Activated naive CD8-positive, alpha-beta T cell treated with anti-CD3 and anti-CD28 coated beads for 36 hours (primary cell): ENCODE data around the gene MAP4K1. TPM values are rescaled to one million over a fixed set of nuclear protein-coding genes. Genes with fewer than 3 reads are reported as not detected.
"Not testable (repeated sequence)": the region's sequence is repeated elsewhere in the genome, so short reads cannot be mapped to it uniquely, and the experiment has no call there.

Experiments
- DNase-seq: peaks from one replicate; pipeline ENCODE4 v3.0.0; 2021
- H3K27ac Mint-ChIP-seq: one replicate; pipeline ENCODE4 v1.8.0; 2022; ENCODE audit warnings: mild to moderate bottlenecking, moderate library complexity, mixed read lengths
- H3K27me3 Mint-ChIP-seq: one replicate; pipeline ENCODE4 v1.8.0; 2022; ENCODE audit warnings: mild to moderate bottlenecking, mixed read lengths
- H3K36me3 Mint-ChIP-seq: one replicate; pipeline ENCODE4 v1.8.0; 2021; ENCODE audit warnings: mild to moderate bottlenecking, mixed read lengths
- H3K4me1 Mint-ChIP-seq: one replicate; pipeline ENCODE4 v1.8.0; 2021; ENCODE audit warnings: mixed read lengths
- H3K4me3 Mint-ChIP-seq: one replicate; pipeline ENCODE4 v1.8.0; 2022; ENCODE audit warnings: mild to moderate bottlenecking, moderate library complexity, mixed read lengths
- H3K9me3 Mint-ChIP-seq: one replicate; pipeline ENCODE4 v1.8.0; 2022; ENCODE audit warnings: mixed read lengths
- total RNA-seq, 2 experiments: library from RNA; stranded (reverse); gene quantifications; one replicate each; pipeline ENCODE4 v1.2.3, GENCODE V29; 2021

The MAP4K1 gene
- total RNA-seq, 2 experiments from 2014 or later: 169 TPM

DNA sequence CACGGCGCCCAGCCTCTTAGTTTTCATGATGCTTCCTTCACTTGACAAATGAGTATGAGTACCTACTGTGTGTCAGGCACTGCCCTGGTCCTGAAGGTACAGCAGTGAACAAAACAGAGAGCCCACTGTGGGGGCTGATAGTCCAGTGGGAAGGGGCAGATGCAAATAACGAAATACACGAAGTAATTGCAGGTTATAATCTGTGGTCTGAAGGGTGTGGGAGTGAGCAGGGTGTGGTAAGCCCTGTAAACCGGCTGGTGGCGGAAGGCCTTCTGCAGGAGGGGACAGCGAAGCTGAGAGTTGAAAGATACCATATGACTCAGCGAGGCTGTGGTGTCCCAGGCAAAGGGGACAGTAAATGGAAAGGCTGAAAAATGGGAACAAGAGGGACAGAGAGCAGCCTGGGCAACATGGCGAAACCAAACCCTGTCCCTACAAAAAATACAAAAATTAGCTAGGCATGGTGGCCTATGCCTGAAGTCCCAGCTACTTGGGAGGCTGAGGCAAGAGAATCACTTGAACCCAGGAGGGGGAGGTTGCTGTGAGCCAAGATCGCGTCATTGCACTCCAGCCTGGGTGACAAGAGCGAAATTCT is 60.5 kb downstream of the MAP4K1 start:
- DNase-seq: no peak
- Mint-ChIP-seq H3K27me3 (peaks cover 17% of the 10 kb centered on the region), H3K4me3 (no peak overlapping the region), H3K27ac (no peak overlapping the region), H3K4me1 (peaks cover 11% of the 10 kb centered on the region), H3K9me3 (no peaks in the 10 kb centered on the region), H3K36me3 (no peaks in the 10 kb centered on the region)

DNA sequence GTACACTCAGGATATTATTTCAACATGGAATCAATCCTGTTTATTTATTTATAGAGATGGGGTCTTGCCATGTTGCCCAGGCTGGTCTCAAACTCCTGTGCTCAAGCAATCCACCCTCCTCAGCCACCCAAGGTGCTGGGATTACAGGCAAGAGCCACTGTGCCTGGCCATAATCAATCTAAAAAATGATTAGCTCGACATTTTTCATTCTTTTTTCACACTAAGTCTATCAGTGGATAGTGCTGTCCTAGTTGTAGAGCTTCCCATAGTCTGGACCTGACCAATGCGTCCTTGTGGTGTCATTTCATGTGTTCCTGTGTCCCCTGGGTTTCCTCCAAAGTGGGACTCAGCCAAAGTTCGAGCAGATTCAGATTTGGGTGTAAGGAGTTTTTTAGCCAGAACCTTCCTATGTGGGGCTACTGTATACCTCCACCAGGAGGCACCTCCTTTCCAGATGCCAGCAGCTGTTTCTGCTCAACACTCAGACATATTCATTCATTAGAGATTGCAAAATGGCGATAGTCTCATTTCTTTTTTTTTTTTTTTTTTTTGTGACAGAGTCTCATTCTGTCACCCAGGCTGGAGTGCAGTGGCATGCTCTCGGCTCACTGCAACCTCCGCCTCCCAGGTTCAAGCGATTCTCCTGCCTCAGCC is 61.1 kb downstream of the MAP4K1 start:
- no peaks in the 10 kb centered on the region for H3K36me3 Mint-ChIP-seq
- peaks cover 12% of the 10 kb centered on the region for H3K4me1 Mint-ChIP-seq
- no peak for DNase-seq
- H3K27me3 Mint-ChIP-seq: peaks cover 17% of the 10 kb centered on the region
- H3K4me3 Mint-ChIP-seq: no peak overlapping the region
- H3K27ac Mint-ChIP-seq: no peak overlapping the region
- H3K9me3 Mint-ChIP-seq: no peaks in the 10 kb centered on the region

DNA sequence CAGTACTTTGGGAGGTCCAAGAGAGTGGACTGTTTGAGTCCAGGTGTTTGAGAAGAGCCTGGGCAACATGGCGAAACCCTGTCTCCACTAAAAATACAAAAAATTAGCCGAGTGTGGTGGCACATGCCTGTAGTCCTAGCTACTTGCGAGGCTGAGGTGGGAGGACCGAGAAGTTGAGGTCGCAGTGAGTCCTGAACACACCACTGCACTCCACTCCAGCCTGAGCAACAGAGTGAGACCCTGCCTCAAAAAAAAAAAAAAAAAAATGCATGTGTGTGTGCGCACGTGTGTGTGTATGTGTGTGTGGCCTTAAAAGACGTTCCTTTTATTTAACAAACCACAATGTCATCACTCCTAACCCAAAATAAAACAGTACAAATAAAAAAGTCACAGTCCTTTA is 62.6 kb downstream of the MAP4K1 start:
- no peaks in the 10 kb centered on the region for H3K9me3 Mint-ChIP-seq
- H3K36me3 Mint-ChIP-seq: no peaks in the 10 kb centered on the region
- H3K27me3 Mint-ChIP-seq: peaks cover 17% of the 10 kb centered on the region
- no peak for DNase-seq
- H3K4me1 Mint-ChIP-seq: peaks cover 17% of the 10 kb centered on the region
- H3K4me3 Mint-ChIP-seq: no peak overlapping the region
- H3K27ac Mint-ChIP-seq: no peak overlapping the region

DNA sequence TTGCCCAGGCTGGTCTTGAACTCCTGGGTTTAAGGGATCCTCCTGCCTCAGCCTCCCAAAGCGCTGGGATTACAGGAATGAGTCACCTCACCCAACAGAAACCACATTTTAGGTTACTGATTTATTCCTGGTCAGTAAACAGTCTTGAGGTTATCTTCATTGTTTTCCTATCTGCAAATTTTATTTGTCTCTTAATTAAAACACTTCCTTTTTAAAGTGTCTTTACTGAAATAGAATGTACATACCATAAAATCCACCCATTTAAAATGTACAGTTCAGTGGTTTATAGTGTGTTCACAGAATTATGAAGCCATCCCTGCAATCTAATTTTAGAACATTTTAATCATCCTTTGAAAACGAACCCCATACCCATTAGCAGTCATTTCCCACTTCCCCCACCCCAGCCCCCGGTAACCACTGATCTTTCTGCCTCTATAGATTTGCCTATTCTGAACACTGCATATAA is 63.0 kb downstream of the MAP4K1 start:
- no peaks in the 10 kb centered on the region for H3K9me3 Mint-ChIP-seq
- H3K27me3 Mint-ChIP-seq: peaks cover 17% of the 10 kb centered on the region
- H3K4me3 Mint-ChIP-seq: no peak overlapping the region
- H3K4me1 Mint-ChIP-seq: peaks cover 17% of the 10 kb centered on the region
- no peak for DNase-seq
- H3K36me3 Mint-ChIP-seq: no peaks in the 10 kb centered on the region
- H3K27ac Mint-ChIP-seq: no peak overlapping the region

DNA sequence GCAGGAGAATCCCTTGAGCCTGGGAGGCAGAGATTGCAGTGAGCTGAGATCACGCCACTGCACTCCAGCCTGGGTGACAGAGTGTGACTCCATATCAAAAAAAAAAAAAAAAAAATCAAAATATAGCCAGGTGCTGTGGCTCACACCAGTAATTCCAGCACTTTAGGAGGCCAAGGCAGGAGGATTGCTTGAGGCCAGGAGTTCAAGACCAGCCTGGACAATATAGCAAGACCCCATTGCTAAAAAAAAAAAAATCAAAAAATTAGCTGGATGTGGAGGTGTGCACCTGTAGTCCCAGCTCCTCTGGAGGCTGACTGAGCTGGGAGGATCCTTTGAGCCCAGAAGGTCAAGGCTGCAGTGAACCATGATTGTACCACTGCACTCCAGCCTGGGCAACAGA is 64.5 kb downstream of the MAP4K1 start:
- not testable (repeated sequence) for H3K27ac Mint-ChIP-seq, H3K9me3 Mint-ChIP-seq, H3K4me3 Mint-ChIP-seq, H3K36me3 Mint-ChIP-seq, DNase-seq
- H3K27me3 Mint-ChIP-seq: peaks cover 15% of the 10 kb centered on the region
- H3K4me1 Mint-ChIP-seq: peaks cover 17% of the 10 kb centered on the region

DNA sequence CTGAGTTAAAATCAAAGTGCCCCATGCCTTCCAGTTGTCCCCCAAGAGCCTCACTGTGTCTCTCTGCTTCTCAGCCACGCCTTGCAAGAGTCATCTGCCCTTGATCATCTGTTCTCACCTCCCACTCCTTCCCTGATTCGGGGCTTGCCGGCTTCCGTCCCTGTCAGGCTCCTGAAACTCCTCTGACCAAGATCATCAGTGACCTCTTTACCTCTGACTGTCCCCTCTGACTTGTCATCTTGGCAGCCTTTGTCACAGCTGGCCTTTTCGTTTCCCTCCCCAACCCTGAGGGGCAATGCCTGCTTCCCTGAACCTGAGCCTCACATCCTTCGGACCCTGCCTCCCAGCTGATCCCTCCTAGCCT is 66.3 kb downstream of the MAP4K1 start:
- DNase-seq: peak; percentile 61
- H3K9me3 Mint-ChIP-seq: no peaks in the 10 kb centered on the region
- H3K27ac Mint-ChIP-seq: no peak overlapping the region

DNA sequence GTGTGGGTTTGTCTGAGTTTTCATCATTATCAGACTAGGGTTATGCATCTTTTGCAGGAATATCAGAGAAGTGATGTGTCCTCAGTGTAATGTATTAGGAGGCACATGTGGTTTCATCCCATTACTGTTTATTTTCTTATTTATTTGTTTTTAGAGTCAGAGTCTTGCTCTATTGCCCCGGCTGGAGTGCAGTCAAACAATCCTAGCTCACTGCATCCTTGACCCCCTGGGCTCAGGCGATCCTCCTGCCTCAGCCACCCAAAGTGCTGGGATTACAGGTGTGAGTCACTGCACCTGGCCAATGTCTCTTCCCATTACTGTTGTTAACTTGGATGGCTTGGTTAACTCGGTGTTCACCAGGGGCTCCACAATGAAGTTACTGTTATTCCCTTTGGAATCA is 67.4 kb downstream of the MAP4K1 start:
- peaks cover 13% of the 10 kb centered on the region for H3K4me1 Mint-ChIP-seq
- no peak for DNase-seq
- no peaks in the 10 kb centered on the region for H3K9me3 Mint-ChIP-seq
- no peaks in the 10 kb centered on the region for H3K36me3 Mint-ChIP-seq
- H3K4me3 Mint-ChIP-seq: no peak overlapping the region
- H3K27me3 Mint-ChIP-seq: peaks cover 10% of the 10 kb centered on the region
- H3K27ac Mint-ChIP-seq: no peak overlapping the region

More for the DNA sequence above, 66.3 kb downstream of the MAP4K1 start:
- Mint-ChIP-seq H3K27me3 (peaks cover 14% of the 10 kb centered on the region), H3K4me1 (peaks cover 13% of the 10 kb centered on the region), H3K36me3 (no peaks in the 10 kb centered on the region), H3K4me3 (no peak overlapping the region)

DNA sequence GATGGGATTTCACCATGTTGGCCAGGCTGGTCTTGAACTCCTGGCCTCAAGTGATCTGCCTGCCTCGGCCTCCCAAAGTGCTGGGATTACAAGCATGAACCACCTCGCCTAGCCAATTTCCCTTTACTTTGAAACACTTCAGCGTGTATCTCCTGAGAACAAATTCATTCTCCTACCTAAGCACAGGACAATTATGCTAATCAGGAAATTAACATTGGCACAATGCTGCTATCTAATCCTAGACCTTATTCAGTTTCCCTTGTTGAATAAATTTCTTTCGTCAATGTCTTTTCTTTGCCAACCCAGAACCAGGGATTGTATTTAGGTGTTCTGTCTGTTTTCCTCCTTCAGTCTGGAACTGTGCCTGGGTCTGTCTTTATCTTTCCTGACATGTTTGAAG is 67.8 kb downstream of the MAP4K1 start:
- Mint-ChIP-seq H3K9me3 (no peaks in the 10 kb centered on the region), H3K4me3 (no peak overlapping the region), H3K36me3 (no peaks in the 10 kb centered on the region), H3K27ac (no peak overlapping the region), H3K27me3 (peaks cover 6% of the 10 kb centered on the region), H3K4me1 (peaks cover 12% of the 10 kb centered on the region)
- no peak for DNase-seq

DNA sequence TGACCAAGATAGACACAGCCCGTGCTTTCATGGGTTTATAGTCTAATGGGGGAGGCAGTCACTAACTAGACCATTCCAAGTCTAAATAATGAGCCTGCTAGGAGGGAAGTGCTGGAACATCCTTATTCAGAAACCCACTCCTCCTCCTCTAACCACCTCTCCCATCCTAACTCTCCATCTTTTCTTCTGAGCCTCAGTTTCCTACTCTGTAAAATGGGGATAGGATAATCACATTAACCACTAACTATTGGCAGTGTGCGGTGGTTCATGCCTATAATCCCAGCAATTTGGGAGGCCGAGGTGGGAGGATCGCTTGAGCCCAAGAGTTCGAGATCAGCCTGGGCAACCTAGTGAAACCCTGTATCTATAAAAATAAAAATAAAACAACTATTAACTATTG is 68.7 kb downstream of the MAP4K1 start:
- H3K27ac Mint-ChIP-seq: no peak overlapping the region
- H3K9me3 Mint-ChIP-seq: no peaks in the 10 kb centered on the region
- no peaks in the 10 kb centered on the region for H3K36me3 Mint-ChIP-seq
- peaks cover 16% of the 10 kb centered on the region for H3K4me1 Mint-ChIP-seq
- H3K27me3 Mint-ChIP-seq: peaks cover 3% of the 10 kb centered on the region
- no peak overlapping the region for H3K4me3 Mint-ChIP-seq
- DNase-seq: no peak

DNA sequence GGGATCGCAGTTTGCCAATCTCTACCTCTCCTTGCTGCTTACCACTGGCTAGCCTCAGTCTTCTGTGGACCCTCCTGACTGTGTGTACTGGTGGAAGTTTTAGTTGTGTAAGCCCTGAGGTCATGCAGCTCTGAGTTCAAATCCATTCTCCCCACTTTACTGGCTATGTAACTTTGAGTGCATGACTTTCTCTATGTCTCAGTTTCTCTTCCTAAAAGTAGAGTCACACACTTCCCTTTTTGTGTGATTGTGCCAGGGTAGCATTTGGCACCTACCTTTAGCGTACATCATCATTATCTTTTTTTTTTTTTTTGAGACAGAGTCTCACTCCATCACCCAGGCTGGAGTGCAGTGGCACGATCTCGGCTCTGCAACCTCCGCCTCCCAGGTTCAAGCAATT is 70.3 kb downstream of the MAP4K1 start:
- Mint-ChIP-seq H3K27ac (no peak overlapping the region), H3K9me3 (no peaks in the 10 kb centered on the region), H3K4me3 (no peak overlapping the region), H3K36me3 (no peaks in the 10 kb centered on the region), H3K4me1 (peaks cover 15% of the 10 kb centered on the region), H3K27me3 (peaks cover 4% of the 10 kb centered on the region)
- no peak for DNase-seq

DNA sequence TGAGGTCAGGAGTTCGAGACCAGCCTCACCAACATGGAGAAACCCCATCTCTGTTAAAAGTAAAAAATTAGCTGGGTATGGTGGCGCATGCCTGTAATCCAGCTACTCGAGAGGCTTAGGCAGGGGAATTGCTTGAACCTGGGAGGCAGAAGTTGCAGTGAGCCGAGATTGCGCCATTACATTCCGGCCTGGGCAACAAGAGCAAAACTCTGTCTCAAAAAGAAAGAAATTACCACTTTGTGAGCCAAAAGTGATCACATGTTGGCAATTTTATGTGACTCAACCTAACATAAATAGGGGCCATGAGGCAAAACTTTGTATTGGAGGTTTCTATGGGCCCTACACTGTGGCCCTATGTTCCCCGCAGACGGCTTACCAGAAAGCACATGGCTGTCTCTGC is 72.2 kb downstream of the MAP4K1 start:
- Mint-ChIP-seq H3K27me3 (peaks cover 4% of the 10 kb centered on the region), H3K27ac (no peak overlapping the region)

DNA sequence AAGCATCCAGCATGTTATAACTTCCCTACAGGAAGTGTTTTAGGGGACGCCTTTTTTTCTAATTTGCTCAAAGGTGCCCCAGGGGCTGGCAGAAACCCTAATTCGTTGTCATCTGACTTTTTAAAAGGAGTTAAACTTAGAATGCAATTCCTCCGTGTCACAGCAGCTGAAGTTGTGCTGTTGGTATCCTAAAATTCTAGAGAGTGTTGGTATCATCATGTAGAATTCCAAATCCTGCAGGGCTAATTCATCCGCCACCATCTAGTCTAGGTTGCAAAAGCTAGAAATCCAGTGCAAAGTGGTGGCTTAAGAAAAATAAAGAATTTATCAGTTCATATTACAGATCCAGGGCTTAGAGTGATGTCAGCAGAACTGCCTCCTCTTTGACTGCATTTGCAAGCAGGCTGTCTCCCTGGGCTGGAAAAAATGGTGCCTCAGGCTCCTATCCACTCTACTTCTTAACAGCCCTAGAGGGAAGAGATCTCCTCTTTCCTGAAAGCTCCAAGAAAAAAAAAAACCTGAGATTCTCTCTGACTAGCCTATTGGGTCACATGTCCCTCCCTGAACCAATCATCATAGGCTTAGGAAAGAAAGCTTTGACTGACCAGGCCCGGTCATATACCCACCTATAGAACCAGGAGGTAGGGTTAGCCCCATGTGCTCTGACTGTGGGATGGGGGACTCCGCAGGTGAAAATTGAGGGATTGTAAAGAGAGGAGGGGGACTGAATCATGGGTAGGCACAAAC is 73.0 kb downstream of the MAP4K1 start:
- H3K9me3 Mint-ChIP-seq: peaks cover 2% of the 10 kb centered on the region
- peaks cover 10% of the 10 kb centered on the region for H3K4me1 Mint-ChIP-seq
- H3K4me3 Mint-ChIP-seq: no peak overlapping the region
- no peaks in the 10 kb centered on the region for H3K36me3 Mint-ChIP-seq
- no peak for DNase-seq
- peaks cover 4% of the 10 kb centered on the region for H3K27me3 Mint-ChIP-seq
- peak overlapping the region; percentile 57 for H3K27ac Mint-ChIP-seq

More for the DNA sequence above, 72.2 kb downstream of the MAP4K1 start:
- Mint-ChIP-seq H3K9me3 (peaks cover 2% of the 10 kb centered on the region), H3K4me3 (no peak overlapping the region), H3K4me1 (peaks cover 8% of the 10 kb centered on the region), H3K36me3 (no peaks in the 10 kb centered on the region)
- DNase-seq: no peak

DNA sequence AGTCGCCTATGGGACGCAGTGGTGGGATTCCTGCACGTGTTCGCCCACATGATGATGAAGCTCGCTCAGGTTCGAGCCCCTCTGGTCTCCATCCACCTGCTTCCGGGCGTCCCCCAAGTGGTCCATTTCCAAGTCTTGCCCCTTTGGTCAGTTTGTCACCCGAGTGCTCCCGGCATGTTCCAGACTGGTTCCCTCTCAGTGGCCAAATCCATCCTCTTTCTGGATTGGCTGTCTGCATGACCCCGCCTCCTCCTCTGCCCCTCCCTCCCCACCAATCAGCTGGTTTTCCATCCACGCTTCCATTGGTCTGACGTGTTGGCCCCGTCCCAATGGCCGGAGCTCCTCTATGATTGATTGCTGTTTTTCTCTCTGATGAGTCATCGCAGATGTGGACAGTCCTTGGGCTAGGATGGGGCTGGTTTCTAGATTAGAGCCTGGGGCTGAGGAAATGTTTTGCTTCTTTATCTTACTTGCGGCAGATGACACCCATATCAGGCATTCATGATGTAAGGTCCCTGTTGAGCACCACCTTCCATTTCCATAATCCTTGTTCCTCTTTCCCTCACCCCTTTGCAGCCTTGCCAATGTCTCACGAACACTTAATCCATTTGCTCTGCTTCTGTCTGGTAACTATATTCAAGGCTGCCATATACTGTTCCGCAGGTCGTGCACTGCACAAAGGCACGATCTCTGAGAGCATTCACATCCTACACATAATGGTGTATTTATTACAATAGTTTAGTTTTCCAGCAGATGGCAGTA is 73.8 kb downstream of the MAP4K1 start:
- no peak overlapping the region for H3K4me3 Mint-ChIP-seq
- H3K4me1 Mint-ChIP-seq: peaks cover 16% of the 10 kb centered on the region
- H3K27ac Mint-ChIP-seq: no peak overlapping the region
- peaks cover 4% of the 10 kb centered on the region for H3K27me3 Mint-ChIP-seq
- peaks cover 2% of the 10 kb centered on the region for H3K9me3 Mint-ChIP-seq
- peak; percentile 37 for DNase-seq
- peaks cover 2% of the 10 kb centered on the region for H3K36me3 Mint-ChIP-seq

DNA sequence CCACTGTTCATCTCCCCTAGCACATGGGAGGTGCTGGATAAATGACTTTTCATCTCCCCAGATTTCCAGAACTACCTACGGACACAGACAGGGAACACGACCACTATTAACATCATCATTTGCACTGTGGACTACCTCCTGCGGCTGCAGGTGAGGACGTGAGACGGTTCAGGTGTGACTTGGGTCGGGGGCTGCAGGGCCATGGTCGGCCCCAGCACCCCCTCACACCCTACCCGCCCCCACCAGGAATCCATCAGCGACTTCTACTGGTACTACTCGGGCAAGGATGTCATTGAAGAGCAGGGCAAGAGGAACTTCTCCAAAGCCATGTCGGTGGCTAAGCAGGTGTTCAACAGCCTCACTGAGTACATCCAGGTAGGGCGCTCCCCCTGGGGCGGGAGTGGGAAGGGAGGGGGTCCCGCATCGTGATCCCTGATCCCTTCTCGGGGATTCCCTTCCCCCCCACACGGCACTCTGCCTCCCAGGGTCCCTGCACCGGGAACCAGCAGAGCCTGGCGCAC is 74.4 kb downstream of the MAP4K1 start:
- H3K27me3 Mint-ChIP-seq: peaks cover 4% of the 10 kb centered on the region
- peaks cover 3% of the 10 kb centered on the region for H3K9me3 Mint-ChIP-seq

DNA sequence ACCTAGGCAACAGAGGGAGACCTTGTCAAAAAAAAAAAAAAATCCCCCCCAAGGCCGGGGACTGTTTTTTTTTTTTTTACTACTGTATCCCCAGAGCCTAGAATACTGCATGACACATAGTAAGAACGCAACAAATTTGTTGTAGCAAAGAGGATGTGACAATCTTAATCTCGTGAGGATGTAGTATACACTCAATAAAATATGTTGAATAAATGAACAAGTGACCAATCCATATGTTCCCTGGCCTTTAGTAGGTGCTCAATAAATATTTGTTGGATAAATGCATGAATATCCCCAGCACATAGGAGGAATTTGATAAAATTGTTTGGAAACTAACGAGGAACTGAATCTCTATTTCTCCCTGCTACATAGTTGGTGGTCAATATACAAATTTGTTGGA is 75.7 kb downstream of the MAP4K1 start:
- no peak overlapping the region for H3K4me3 Mint-ChIP-seq
- no peak for DNase-seq
- H3K9me3 Mint-ChIP-seq: peaks cover 4% of the 10 kb centered on the region
- peaks cover 4% of the 10 kb centered on the region for H3K27me3 Mint-ChIP-seq
- H3K4me1 Mint-ChIP-seq: peaks cover 34% of the 10 kb centered on the region
- H3K27ac Mint-ChIP-seq: no peak overlapping the region
- peaks cover 4% of the 10 kb centered on the region for H3K36me3 Mint-ChIP-seq

More for the DNA sequence above, 74.4 kb downstream of the MAP4K1 start:
- Mint-ChIP-seq H3K4me3 (no peak overlapping the region), H3K27ac (no peak overlapping the region), H3K4me1 (peaks cover 22% of the 10 kb centered on the region), H3K36me3 (peaks cover 3% of the 10 kb centered on the region)
- DNase-seq: no peak
